Temporal lobe (tissue), 2 donors: ENCODE measurements around the gene C10orf95. TPM values are rescaled to one million over a fixed set of nuclear protein-coding genes. Genes with fewer than 3 reads are reported as not detected.
A peak's percentile ranks its signal among the peaks of the same experiment; 100 is the strongest.

Experiments used
- small RNA-seq: library from RNA; depleted of rRNA; stranded (forward); fragments of <200 nt; gene quantifications from one replicate; pipeline ENCODE3, GENCODE V24; 2014; ENCODE audit warnings: low replicate concordance
- total RNA-seq: library from RNA; depleted of rRNA; stranded (reverse); fragments of >200 nt; gene quantifications from one replicate; pipeline ENCODE4 v1.2.3, GENCODE V29; 2014

Gene C10orf95
- total RNA-seq, 1 donor from 2014 or later, result under 0.01 TPM

Small RNA genes within 50 kb of the gene (small RNA-seq; reads per million reads assigned to genes)
- 437 reads per million, percentile 98 among the genes with 10 or more reads in this experiment for gene MIR146B

Other genes with a start within 250 kb of the C10orf95 start
- not detected for gene ELOVL3, start 225.2 kb downstream of the C10orf95 start, total RNA-seq
- gene PITX3, start 210.0 kb downstream of the C10orf95 start, total RNA-seq, result not detected
- gene GBF1, start 206.0 kb downstream of the C10orf95 start, total RNA-seq, result 23.1 TPM
- 1.5 TPM for gene NFKB2, start 55.8 kb downstream of the C10orf95 start, total RNA-seq
- 99.6 TPM for gene PSD, start 32.8 kb downstream of the C10orf95 start, total RNA-seq
- gene FBXL15, start 30.7 kb downstream of the C10orf95 start, total RNA-seq, result 13.8 TPM
- 50.9 TPM for gene CUEDC2, start 19.0 kb downstream of the C10orf95 start, total RNA-seq
- gene ACTR1A, start 51.2 kb upstream of the C10orf95 start, total RNA-seq, result 148 TPM
- gene SUFU, start 52.4 kb upstream of the C10orf95 start, total RNA-seq, result 7.1 TPM
- 27.0 TPM for gene TRIM8, start 192.9 kb upstream of the C10orf95 start, total RNA-seq